Neural cell (in vitro differentiated cells): ENCODE results near the gene TRAPPC2L. TPM values are rescaled to one million over a fixed set of nuclear protein-coding genes. Genes with fewer than 3 reads are reported as not detected.

Experiments
- H2AFZ ChIP-seq: fragments of 200-600, 300-800 bp; sonication (generic), shearing (Covaris generic); 2 replicates; pipeline ENCODE4 v1.6.0; 2014; ENCODE audit warnings: low read depth, mild to moderate bottlenecking, antibody characterized with exemption, low read length, moderate library complexity
- H3F3A ChIP-seq: fragments of 200-600 bp; shearing (Covaris generic); 2 replicates; pipeline ENCODE4 v1.6.1; 2016; ENCODE audit warnings: mild to moderate bottlenecking, moderate library complexity, mixed read lengths, antibody characterized with exemption, low read length; ENCODE audit not compliant: insufficient read depth, poor library complexity, severe bottlenecking
- H3K27ac ChIP-seq: fragments of 200-600, 300-800 bp; sonication (generic), shearing (Covaris generic); 2 replicates; pipeline ENCODE4 v1.5.1; 2014; ENCODE audit warnings: mild to moderate bottlenecking, low read length, moderate library complexity
- H3K27me3 ChIP-seq: fragments of 300-800, 200-600 bp; sonication (generic), shearing (Covaris generic); 2 replicates; pipeline ENCODE4 v1.6.0; 2014; ENCODE audit warnings: mild to moderate bottlenecking, low read depth, low read length, moderate library complexity; ENCODE audit not compliant: insufficient read depth
- H3K36me3 ChIP-seq: fragments of 300-800, 200-600 bp; sonication (generic), shearing (Covaris generic); 2 replicates; pipeline ENCODE4 v1.5.1; 2014; ENCODE audit warnings: mild to moderate bottlenecking, antibody characterized with exemption, low read length, moderate library complexity; ENCODE audit not compliant: insufficient read depth
- H3K4me2 ChIP-seq: fragments of 300-800, 200-600 bp; sonication (generic), shearing (Covaris generic); 2 replicates; pipeline ENCODE4 v1.6.0; 2014; ENCODE audit warnings: mild to moderate bottlenecking, low read length
- H3K4me3 ChIP-seq: fragments of 300-800, 200-600 bp; sonication (generic), shearing (Covaris generic); 2 replicates; pipeline ENCODE4 v1.5.1; 2014; ENCODE audit warnings: mild to moderate bottlenecking, low read length, moderate library complexity
- H3K79me2 ChIP-seq: fragments of 200-600 bp; shearing (Covaris generic); replicated peaks from 2 replicates; pipeline ENCODE4 v1.6.0; 2014; ENCODE audit warnings: mild to moderate bottlenecking, low read length, moderate library complexity; ENCODE audit not compliant: insufficient read depth
- H3K9ac ChIP-seq: fragments of 300-800, 200-600 bp; sonication (generic), shearing (Covaris generic); 2 replicates; pipeline ENCODE4 v1.6.1; 2016; ENCODE audit warnings: mild to moderate bottlenecking, low read length, mixed read lengths
- H3K9me2 ChIP-seq: fragments of 200-600 bp; shearing (Covaris generic); 2 replicates; pipeline ENCODE4 v1.6.1; 2016; ENCODE audit warnings: mild to moderate bottlenecking, low read length, mixed read lengths; ENCODE audit not compliant: insufficient read depth
- H3K9me3 ChIP-seq: fragments of 200-600, 300-800 bp; sonication (generic), shearing (Covaris generic); 2 replicates; pipeline ENCODE4 v1.6.1; 2016; ENCODE audit warnings: mild to moderate bottlenecking, mixed run types, low read length, moderate library complexity, mixed read lengths
- H4K20me1 ChIP-seq: fragments of 200-600 bp; shearing (Covaris generic); 2 replicates; pipeline ENCODE4 v1.6.1; 2016; ENCODE audit warnings: mild to moderate bottlenecking, mixed run types; ENCODE audit not compliant: insufficient read depth
- CTCF ChIP-seq: fragments of 450-650 bp; IDR thresholded peaks from 2 replicates; pipeline ENCODE4 v1.5.1; 2014; ENCODE audit warnings: antibody characterized with exemption, mild to moderate bottlenecking, moderate library complexity; ENCODE audit not compliant: poor library complexity, severe bottlenecking
- EP300 ChIP-seq: fragments of 450-650 bp; conservative IDR thresholded peaks from 2 replicates; pipeline ENCODE4 v1.6.1; 2014; ENCODE audit warnings: antibody characterized with exemption, mild to moderate bottlenecking, moderate library complexity; ENCODE audit not compliant: poor library complexity, severe bottlenecking
- EZH2 ChIP-seq: fragments of 200-600, 300-800 bp; shearing (Covaris generic), sonication (generic); IDR thresholded peaks from 2 replicates; pipeline ENCODE4 v1.6.1; 2014; ENCODE audit warnings: antibody characterized with exemption, low read length, borderline replicate concordance, mild to moderate bottlenecking; ENCODE audit not compliant: insufficient read depth, poor library complexity, severe bottlenecking
- MXI1 ChIP-seq: fragments of 450-650 bp; conservative IDR thresholded peaks from 2 replicates; pipeline ENCODE4 v1.6.1; 2014; ENCODE audit warnings: antibody characterized with exemption, mild to moderate bottlenecking; ENCODE audit not compliant: poor library complexity, severe bottlenecking
- POLR2AphosphoS5 ChIP-seq: IDR thresholded peaks from 2 replicates; pipeline ENCODE4 v1.6.1; 2012
- RAD21 ChIP-seq: fragments of 450-650 bp; conservative IDR thresholded peaks from 2 replicates; pipeline ENCODE4 v1.6.1; 2014; ENCODE audit warnings: antibody characterized with exemption, mild to moderate bottlenecking, moderate library complexity
- REST ChIP-seq: IDR thresholded peaks from 2 replicates; pipeline ENCODE4 v1.6.1; 2012; ENCODE audit warnings: borderline replicate concordance
- SMC3 ChIP-seq: fragments of 450-650 bp; conservative IDR thresholded peaks from 2 replicates; pipeline ENCODE4 v1.6.1; 2014; ENCODE audit warnings: antibody characterized with exemption, mild to moderate bottlenecking, moderate library complexity; ENCODE audit not compliant: poor library complexity
- TAF1 ChIP-seq: IDR thresholded peaks from 2 replicates; pipeline ENCODE4 v1.6.1; 2012; ENCODE audit warnings: low read depth
- polyA plus RNA-seq: library from polyadenylated mRNA; depleted of rRNA; stranded (reverse); fragments of >200 nt; gene quantifications from 2 replicates; pipeline ENCODE4 v1.2.3, GENCODE V29; 2014

The TRAPPC2L gene
- polyA plus RNA-seq, 1 donor from 2014 or later, result 70.2 TPM

- H3K36me3 ChIP-seq, result no peaks in the 10 kb centered on the region
Observed at GRCh38 chr16:88830258-88830657, 26.7 kb upstream of the TRAPPC2L start.

GRCh38 chr16:88830783-88831182 lies 26.1 kb upstream of the TRAPPC2L start:
- Histone ChIP-seq H3K36me3 (no peaks in the 10 kb centered on the region), H3K27me3 (no peaks in the 10 kb centered on the region), H2AFZ (no peak overlapping the region), H3K4me3 (no peak overlapping the region), H3K27ac (no peak overlapping the region), H4K20me1 (no peaks in the 10 kb centered on the region), H3K79me2 (no peaks in the 10 kb centered on the region), H3F3A (no peaks in the 10 kb centered on the region), H3K9me2 (no peaks in the 10 kb centered on the region), H3K4me2 (no peak overlapping the region), H3K9me3 (no peaks in the 10 kb centered on the region), H3K9ac (no peak overlapping the region)
- TF ChIP-seq POLR2AphosphoS5 (no peak), RAD21 (no peak), SMC3 (no peak)

More at GRCh38 chr16:88830258-88830657, 26.7 kb upstream of the TRAPPC2L start:
- Histone ChIP-seq H3K4me2 (no peak overlapping the region), H2AFZ (no peak overlapping the region), H4K20me1 (no peaks in the 10 kb centered on the region), H3K27ac (no peak overlapping the region), H3K9ac (no peak overlapping the region), H3K27me3 (no peaks in the 10 kb centered on the region), H3K4me3 (no peak overlapping the region), H3F3A (no peaks in the 10 kb centered on the region), H3K9me2 (no peaks in the 10 kb centered on the region), H3K79me2 (no peaks in the 10 kb centered on the region), H3K9me3 (no peaks in the 10 kb centered on the region)
- TF ChIP-seq REST (no peak), CTCF (no peak), SMC3 (no peak), EP300 (no peak), TAF1 (no peak)

GRCh38 chr16:88831838-88832237 lies 25.1 kb upstream of the TRAPPC2L start:
- Histone ChIP-seq H3K27me3 (no peaks in the 10 kb centered on the region), H3K9ac (no peak overlapping the region), H3K79me2 (no peaks in the 10 kb centered on the region), H3K4me2 (no peak overlapping the region), H2AFZ (no peak overlapping the region), H3K4me3 (no peak overlapping the region), H3K27ac (no peak overlapping the region), H3K9me3 (no peaks in the 10 kb centered on the region), H3F3A (no peaks in the 10 kb centered on the region), H3K9me2 (no peaks in the 10 kb centered on the region), H3K36me3 (no peaks in the 10 kb centered on the region), H4K20me1 (no peaks in the 10 kb centered on the region)
- TF ChIP-seq MXI1 (no peak), TAF1 (no peak), REST (no peak), RAD21 (no peak), EZH2 (no peak), EP300 (no peak), CTCF (no peak), POLR2AphosphoS5 (no peak), SMC3 (no peak)
